ENCODE measurements around the gene ZBTB20.
"Not testable (repeated sequence)": the region's sequence is repeated elsewhere in the genome, so short reads cannot be mapped to it uniquely, and the experiment has no call there.

ZBTB20 gene

DNA sequence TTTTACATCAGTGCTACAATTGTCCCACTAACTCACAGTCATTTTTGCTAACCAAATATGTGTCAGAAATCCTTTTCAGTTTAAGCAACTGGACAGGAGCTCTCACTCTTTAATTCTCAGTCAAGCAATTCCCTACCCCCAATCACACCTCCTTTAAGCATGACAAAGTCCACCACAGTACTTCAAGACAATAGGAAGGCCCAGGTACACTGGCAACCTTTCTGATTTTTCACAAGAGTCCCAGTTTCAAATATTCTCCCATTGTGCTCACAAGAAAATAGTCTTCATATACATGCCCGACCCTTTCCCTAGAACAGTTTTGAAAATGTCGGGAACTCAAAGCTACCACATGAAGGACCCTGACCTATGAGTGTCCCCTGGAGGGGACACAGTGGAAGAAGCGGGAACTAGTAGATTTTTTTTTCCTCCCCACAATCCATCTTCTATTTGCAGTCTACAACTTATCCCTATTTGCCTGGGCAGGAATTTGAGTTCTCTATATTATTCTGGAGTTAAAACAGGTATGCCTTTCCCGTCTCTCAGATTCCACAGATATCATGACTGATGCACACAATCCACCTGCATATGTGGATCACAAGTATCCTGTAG is 439.7 kb downstream of the ZBTB20 start:
- no peak for DNase-seq

DNA sequence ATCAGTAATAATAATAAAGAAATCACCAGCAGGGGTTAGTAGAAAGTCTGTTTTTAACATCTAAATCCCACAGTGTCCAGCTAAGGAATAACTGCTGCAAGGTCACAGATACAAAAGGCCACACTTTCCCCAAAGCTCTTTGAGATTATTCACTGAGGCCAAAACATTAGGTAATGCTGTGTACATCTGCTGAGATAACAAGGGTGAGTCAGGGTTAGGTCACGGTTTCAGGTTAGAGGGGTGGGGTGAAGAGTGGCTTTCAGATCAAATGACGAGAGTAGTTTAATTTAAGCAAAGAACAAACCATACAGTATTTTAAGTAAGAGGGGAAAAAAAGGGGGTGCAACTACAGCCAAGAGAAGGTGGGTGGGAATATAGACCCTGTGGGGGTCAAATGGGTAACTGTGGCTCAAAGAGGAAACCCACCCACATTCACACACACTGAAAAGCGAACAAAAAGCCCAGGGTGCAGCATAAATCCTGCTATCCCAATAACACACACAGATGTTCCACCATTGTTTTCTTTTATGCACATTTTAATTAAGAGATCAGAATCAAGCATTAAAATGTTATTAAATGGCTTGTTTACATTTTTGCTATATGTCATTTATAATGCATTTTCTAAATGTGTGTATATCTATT is 440.4 kb downstream of the ZBTB20 start:
- DNase-seq, result no peak

DNA sequence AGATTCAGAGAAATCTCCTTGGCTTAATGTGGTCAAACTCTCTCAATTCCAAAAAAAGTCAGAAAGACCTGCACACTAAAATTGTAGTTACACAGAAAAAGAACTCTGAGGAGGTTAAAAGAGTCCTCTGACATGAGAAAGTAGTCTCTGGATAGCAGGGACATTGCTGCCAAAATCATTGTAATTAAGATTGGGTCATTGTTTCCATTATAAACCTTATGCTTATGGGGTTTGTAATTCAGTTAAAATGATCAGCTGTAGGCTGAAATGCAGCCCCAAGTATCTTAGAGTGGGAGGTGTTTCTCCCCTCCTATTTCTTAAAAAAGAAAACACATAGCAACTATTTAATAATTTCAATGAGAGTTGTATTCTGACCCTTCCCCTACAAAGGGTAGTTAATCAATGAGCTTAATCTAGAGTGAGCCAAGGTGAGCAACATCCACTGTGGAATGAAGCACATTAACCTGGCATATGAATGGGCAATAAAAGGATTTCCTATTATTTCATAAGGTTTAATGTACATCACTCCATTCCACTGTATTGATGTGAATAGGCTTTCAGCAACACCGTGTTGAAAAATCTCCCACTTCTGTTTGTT is 446.4 kb downstream of the ZBTB20 start:
- no peak for DNase-seq

DNA sequence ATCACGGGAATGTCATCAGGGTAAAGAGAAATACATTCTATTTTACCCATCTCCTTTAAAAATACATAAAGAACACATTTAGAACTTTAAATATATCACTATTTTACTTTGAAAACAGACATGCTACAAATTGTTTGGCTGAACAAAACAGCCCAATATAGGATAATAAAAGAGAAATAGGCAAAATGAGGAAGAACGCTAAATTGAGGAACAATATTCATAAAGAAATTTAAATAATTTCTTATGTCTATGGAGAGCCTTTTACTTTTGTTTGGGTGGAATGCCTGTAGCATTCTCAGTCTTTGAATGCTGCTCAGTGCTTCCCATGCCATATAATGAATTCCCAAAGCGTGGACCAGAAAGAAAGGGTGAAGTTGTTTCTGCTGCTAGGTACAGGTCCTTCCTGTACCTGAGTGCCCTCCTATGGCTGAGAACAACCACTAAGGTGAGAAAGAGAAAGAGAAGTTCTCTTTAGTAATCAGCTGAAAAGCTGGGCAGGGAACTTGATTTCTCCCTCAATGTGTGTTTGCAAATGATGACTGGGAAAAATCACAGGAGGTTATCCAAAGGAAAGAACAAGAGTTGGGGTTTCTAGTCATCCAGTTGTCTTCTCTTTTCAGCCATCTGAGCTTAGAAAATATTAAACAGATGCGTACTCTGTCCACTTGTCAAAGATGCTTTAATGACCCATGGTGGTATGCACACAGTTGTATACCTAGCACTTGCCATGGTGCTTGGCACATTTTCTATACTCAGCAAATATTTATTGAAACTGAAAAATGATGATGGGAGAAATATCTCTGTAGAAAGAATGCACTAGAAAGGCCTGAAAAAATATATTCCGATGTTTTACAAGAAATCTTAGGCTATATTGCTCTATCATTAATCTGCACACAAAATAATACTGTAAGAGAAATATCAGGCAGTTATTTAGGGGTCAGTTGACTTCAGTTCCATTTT is 448.7 kb downstream of the ZBTB20 start:
- no peak for DNase-seq

DNA sequence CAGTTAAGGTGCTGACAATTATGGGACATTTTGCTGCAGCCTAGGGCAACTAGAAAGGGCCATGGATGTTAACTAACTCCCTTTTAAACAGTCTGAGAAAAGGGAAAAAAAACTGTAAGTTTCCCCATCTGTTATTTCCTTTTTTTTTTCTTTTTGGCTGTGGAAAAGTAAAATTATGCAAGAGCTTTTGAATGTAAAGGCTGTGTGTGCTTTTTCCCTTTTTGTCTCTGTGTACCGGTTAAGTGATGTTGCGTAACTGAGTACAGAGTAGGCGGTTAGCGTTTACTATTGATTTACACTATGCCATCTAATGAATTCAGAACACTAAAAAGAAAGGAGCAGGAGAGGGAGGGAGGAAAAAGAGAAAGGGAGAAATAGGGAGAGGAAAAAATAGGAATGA is 449.7 kb downstream of the ZBTB20 start:
- DNase-seq, result no peak

DNA sequence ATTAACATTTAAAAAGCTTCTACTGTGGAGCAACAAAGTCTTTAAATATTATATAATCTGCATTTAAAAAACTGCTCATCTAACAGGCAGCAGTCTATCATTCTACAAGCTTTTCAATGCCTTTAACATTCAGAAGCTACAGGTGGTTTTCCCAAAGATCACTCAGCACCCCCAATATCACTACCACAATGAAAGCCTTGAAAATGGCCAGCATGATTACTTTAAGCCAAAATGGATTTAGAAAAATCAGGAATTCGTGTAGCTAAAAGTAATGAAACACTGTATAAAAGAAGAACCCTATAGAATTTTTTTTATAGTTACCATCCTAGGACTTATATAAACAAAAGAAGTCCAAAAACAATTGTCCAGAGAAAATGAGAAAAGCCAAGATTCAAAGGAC is 452.8 kb downstream of the ZBTB20 start:
- no peak for DNase-seq

DNA sequence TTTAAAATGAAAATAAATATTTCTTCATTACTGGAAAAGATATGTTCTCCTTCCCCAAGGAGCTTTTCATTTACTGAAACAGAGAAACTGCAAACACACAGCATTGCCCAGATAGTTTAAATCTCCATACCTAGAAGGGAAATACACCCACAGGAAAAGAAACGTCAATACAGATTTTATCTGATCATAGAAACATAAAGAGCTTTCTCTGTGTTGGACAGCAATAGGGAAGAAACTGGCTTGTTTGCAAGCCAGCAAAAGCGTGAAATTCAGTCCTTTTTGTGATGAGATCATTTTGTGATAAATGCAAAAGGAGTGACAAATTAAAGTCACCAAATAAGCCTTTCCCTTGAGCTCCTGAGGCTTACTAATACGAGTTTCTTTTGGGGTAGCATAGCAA is 455.2 kb downstream of the ZBTB20 start:
- no peak for DNase-seq

DNA sequence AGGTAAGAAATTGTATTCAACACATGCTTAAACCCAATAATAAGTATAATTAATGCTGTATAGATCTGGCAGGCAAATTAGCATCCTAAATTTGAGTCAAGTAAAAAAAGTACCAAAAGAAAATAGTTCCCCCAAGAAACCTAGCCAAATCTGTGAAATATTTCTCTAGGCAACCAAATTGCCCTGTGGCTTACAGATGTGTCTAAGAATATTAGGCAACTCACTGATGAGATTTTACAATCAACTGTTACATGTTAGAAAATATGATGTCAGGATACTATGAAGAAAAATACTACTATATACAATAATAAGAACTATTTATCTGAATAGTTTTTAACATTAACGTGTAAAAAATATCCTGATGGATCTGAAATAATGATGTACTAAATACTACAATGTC is 456.2 kb downstream of the ZBTB20 start:
- DNase-seq, result no peak

DNA sequence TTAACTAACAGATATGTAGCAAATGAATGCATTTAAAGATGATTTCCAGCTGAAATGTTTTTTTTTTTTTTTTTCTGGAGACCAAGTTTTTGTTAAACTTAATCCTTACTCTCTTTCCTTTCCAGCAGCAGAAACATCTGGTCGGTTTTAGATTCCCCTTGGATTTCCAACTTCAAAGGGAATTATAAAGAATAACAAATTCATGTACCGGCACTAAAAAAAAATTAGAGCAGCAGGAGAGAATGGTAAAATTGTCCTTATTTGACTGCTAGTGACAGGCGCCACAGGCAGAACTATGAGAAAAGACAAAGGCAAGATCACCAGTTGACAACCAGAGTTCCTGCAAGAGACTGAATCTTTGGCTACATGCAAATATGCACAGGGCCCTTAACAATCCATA is 459.9 kb downstream of the ZBTB20 start:
- no peak for DNase-seq

DNA sequence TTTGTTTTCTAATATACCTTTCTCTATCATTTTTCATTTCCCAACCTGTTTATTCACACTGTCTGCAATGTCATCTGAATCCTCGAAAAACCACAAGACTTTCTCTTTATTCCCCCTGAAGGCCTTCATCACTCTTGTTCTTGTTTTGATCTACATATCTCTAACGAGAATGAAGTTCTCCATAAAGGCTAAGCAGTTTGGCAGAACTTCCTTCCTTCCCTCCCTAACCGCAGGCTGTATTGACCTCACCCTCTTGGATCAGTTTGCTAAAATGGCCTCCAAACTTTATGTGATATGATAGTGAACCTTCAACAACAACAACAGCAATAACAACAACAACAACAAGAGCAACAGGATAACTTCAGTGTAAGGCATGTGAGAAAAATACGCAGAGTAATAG is 460.5 kb downstream of the ZBTB20 start:
- no peak for DNase-seq

DNA sequence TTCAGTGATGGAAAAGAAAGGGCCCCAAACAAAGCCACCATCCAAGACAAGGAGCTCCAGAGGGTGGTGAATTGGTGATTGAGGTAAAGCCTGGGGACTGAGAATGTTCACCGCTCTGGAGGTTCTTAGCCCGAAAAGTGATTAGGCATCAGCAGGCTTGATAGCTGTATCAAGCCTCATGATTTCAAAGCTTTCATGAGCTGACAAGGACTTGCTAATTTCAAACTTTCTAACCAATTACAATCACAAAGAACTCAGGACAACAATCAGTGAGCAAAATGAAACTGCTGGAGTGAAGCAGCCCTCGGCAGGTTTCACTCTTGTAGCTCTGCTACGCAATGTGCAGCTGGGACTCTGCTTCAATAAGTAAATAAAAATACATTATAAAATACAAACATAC is 461.9 kb downstream of the ZBTB20 start:
- DNase-seq, result no peak

DNA sequence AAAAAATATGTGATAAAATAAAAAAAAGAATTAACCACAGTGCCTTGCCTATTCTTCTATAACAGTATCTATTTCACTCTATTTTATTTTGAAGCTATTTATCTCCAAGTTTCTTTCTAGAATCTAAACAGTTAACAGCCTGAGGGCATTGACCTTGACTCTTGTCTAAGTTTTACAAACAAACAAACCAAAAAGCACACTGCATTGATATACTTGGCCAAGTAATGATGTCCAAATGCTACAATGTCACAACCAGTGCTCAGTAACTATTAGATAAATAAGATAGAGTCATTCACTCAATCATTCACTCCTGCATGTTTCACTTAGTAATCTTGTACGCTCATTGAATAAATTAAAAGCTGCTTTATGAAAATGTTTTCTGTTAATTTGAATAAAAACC is 466.8 kb downstream of the ZBTB20 start:
- DNase-seq, result no peak

DNA sequence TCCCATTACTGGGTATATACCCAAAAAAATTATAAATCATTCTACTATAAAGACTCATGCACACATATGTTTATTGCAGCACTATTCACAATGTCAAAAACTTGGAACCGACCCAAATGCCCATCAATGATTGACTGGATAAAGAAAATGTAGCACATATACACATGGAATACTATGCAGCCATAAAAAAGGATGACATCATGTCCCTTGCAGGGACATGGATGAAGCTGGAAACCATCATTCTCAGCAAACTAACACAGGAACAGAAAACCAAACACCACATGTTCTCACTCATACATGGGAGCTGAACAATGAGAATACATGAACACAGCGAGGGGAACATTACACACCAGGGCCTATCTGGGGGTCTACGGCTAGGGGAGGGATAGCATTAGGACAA is 467.3 kb downstream of the ZBTB20 start:
- not testable (repeated sequence) for DNase-seq

DNA sequence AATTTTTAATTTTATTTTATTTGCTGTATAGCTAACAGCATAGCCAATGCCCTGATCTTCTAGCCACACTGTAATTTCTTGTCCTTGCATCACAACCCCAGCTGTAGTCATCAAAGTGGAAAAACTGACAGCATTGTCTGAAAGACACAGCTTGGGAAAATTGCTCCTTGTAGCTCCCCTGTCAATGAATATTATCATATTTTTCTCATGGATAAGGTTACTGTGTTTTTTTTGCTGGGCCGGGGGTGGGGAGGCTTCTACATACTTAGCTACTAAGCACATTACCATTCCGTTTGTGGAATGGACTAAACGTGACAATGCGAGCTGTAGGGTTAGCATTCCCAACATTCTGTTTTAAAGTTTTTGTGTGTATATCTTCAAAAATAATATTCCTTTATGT is 472.0 kb downstream of the ZBTB20 start:
- DNase-seq, result no peak

DNA sequence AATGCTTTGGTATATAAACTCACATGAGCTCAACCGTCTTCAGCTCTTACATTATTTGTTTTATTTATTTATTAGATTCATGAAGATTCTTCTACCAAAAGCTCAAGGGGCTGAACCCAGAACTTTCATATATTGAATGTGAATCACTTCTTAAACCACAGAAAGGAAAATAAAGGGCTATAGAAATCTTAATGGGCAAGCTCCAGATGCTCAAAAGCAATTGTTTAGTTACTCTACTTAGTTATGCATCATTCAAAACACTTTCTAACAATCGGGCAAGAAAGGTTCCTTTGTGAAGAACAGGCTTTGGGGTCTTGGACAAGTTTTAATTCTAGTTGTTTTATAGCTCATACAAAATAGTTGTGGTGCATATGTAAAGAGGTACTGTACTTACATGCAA is 473.1 kb downstream of the ZBTB20 start:
- no peak for DNase-seq

DNA sequence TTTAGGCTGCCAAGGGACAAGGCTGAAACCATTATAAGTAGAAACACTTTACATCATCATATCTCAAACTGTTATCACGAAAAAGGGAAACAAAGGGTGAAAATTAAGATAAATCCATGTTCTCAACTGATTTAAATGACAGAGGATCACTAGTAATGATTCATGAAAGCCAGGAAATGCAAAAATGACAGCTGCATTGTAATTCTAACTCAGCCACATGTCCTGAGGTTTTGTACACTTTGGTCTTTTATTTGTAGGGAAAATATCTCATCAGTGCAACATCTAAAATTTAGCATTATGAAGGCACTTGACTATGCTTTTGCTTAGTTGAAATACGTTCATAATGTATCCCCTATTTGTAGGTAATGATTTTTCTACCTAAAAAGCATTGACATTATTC is 473.6 kb downstream of the ZBTB20 start:
- DNase-seq, result no peak

DNA sequence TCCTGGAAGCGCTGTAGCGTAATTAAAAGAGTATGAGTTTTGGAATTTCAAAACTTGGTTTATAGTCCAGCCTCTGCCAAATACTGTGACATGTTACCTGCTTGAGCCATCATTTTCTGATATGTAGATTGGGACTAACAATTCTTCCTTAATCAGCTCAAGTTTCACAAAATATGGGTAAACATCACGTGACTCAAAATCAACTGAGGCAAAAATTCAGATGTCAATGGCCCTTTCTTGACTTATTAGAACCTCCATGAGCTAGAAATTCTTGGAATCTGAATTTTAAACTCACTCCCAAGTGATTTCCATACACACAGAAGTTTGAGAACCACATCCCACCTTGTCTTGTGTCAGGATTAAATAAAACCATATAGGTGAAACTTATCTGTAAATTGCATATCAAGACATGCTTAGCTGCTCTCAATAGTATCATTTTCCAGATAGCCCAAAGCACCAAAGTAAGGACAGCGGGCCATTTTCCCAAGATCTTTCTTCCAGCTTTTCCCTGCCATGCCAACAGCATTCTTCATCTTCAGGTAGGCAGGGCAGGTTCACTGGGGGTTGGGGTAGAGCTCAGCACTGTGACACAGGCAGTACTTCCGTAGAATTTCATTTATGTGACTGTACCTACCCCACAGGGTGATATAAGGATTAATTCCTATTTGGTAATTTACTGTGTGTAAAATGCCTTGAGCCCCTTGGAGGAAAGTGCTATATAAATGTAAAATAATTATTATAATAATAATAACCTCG is 474.2 kb downstream of the ZBTB20 start:
- no peak for DNase-seq

DNA sequence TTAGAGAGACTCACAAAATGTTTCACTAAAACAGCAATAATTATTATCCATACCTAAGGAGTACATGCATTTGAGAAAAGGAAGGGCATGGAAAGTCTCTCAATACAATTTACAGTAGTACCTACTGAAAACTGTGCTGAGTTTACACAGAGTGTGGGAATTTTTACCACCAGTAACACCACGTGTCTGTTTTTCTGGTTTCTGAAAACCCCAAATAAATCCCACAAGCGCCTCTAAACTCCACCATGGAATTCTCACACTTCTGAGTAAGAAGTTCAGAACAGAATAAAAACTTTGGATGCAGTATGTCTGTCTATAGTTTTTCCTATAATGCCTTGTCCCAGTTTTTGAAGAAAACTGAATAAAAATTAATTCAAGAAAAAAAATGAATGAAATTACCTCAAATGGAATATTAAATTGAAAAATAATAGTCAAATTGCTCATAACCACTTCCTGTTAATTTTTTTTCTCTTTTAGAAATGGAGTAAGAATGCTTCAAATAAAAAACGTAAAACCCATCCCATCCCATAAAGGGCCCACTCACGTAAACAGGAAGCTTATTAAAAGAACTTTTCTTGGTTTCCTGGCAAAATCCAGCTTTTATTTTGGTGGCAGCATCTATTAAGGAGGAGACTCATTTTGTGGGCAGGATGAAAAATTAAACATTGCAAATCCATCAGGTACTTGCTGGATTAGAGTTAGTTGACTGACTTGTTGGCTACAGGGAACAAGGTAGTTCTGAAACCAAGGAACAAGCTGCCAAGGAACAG is 475.2 kb downstream of the ZBTB20 start:
- DNase-seq, result no peak

DNA sequence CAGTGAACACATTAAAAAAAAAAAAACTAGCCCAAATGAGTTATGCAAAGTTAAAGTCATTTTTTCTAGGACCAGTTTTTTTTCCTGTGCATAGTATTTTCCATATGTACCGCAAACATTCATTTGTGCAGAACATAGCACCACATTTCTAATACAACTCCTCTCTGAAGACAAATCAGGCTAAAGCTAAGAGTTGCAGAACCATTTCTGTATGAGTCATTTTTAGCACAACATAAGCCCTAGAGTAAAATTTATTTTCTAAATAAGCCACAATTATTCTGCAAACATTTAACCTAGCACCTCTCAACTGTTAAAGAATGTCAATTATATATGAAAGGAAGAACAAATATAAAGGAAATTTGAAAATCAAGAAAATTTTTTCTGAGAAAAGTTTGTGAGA is 477.5 kb downstream of the ZBTB20 start:
- no peak for DNase-seq

DNA sequence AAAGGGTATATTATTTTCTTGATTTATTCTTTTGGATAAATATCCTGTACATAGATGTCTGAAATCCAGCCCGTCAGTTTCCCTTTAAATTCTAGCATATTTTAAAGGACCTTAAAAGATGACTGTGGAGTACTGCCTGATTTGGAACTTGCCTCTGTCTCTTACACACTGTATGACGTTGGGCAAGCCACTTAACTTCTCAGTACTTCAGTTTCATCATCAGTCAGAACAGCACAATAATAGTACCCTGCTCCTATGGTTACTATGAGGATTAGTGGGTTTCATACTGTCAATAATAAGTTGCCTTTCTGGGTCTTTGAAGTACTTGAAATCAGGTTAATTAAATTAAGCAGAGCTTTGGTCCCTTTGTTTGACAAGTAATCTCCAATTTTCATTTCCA is 479.0 kb downstream of the ZBTB20 start:
- no peak for DNase-seq

DNA sequence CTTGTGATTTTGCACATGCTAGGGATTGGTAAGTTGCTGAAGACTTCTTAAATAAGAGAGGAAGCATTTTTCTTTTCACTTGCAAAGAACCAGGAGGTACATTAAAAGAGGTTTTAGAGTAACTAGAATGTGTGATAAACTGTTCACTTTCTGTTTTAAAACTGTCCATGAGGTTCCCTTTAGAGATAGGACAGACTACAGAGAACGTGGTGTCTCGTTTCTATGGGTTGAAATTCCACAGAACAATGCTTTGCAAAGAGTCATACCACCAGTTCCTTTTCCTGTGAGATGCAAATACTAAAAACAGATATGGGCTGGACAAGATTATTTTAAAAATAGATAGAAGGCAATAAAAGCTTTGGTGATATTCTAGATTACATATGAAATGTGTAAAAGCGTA is 480.5 kb downstream of the ZBTB20 start:
- DNase-seq, result no peak

DNA sequence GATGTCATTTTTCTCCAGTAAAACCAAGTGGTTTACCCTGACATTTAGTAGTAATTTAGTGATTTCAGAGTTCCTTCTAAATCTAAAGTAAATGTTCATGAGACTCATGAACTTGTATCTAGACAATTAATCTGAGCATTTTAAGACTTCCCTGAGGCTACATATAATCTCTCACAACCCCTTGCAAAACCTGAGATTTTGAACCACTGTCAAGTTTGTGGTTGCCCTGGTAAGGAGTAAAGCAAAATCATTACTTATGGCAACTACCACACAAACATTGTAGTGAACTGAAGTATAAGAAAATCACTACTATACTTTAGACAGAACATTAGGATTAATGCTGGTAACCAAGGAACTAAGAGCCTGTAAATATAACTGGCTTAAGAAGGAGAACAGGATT is 483.1 kb downstream of the ZBTB20 start:
- no peak for DNase-seq
